ENCODE results near the gene CSN3.

- TF ChIP-seq, protein P1, sequence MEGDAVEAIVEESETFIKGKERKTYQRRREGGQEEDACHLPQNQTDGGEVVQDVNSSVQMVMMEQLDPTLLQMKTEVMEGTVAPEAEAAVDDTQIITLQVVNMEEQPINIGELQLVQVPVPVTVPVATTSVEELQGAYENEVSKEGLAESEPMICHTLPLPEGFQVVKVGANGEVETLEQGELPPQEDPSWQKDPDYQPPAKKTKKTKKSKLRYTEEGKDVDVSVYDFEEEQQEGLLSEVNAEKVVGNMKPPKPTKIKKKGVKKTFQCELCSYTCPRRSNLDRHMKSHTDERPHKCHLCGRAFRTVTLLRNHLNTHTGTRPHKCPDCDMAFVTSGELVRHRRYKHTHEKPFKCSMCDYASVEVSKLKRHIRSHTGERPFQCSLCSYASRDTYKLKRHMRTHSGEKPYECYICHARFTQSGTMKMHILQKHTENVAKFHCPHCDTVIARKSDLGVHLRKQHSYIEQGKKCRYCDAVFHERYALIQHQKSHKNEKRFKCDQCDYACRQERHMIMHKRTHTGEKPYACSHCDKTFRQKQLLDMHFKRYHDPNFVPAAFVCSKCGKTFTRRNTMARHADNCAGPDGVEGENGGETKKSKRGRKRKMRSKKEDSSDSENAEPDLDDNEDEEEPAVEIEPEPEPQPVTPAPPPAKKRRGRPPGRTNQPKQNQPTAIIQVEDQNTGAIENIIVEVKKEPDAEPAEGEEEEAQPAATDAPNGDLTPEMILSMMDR (IDR thresholded peaks at IDR 0.05), result no peak
- TF ChIP-seq POLR2A (IDR thresholded peaks at IDR 0.05), result no peak
Measured at GRCh38 chr4:70236125-70236524, 6.3 kb upstream of the CSN3 start.
